ENCODE measurements around the gene KLHL5.

The KLHL5 gene

GRCh38 chr4:39037941-39038340 lies 24.1 kb upstream of the KLHL5 start:
- no peak for DNase-seq (ENCODE audit: low read depth, low spot score)
- Histone ChIP-seq H3K36me3 (ENCODE audit: insufficient read depth, low read length) (no peaks in the 10 kb centered on the region), H3K27ac (peak overlapping the region; percentile 13; the same call in 1 of the 2 replicates), H3K4me3 (no peak overlapping the region), H3K9me3 (ENCODE audit: low read depth, low read length) (no peaks in the 10 kb centered on the region), H3K9ac (ENCODE audit: insufficient read length) (no peak overlapping the region)
- TF ChIP-seq POLR2AphosphoS5 (IDR thresholded peaks at IDR 0.05; ENCODE audit: borderline replicate concordance, low read depth, low read length), result no peak
- no peak for TF ChIP-seq EZH2 (IDR thresholded peaks at IDR 0.05)

GRCh38 chr4:39039108-39039507 lies 22.9 kb upstream of the KLHL5 start:
- DNase-seq (ENCODE audit: low read depth, low spot score), result no peak
- H3K9ac ChIP-seq (ENCODE audit: insufficient read length), result no peak overlapping the region
- no peaks in the 10 kb centered on the region for H3K9me3 ChIP-seq (ENCODE audit: low read depth, low read length)
- no peaks in the 10 kb centered on the region for H3K36me3 ChIP-seq (ENCODE audit: insufficient read depth, low read length)
- TF ChIP-seq EZH2 (IDR thresholded peaks at IDR 0.05), result no peak
- no peak for TF ChIP-seq POLR2AphosphoS5 (IDR thresholded peaks at IDR 0.05; ENCODE audit: borderline replicate concordance, low read depth, low read length)
- no peak for TF ChIP-seq FOXP2 (optimal IDR thresholded peaks at IDR 0.05; ENCODE audit: control extremely low read depth, extremely low read length, insufficient read depth)
- no peak overlapping the region for H3K27ac ChIP-seq
- H3K4me3 ChIP-seq, result no peak overlapping the region

- DNase-seq (ENCODE audit: low read depth, low spot score), result no peak
- Histone ChIP-seq H3K36me3 (ENCODE audit: insufficient read depth, low read length) (no peaks in the 10 kb centered on the region), H3K9ac (ENCODE audit: insufficient read length) (no peak overlapping the region), H3K9me3 (ENCODE audit: low read depth, low read length) (no peaks in the 10 kb centered on the region), H3K4me3 (no peak overlapping the region), H3K27ac (no peak overlapping the region)
- TF ChIP-seq FOXP2 (optimal IDR thresholded peaks at IDR 0.05; ENCODE audit: control extremely low read depth, extremely low read length, insufficient read depth) (no peak), POLR2AphosphoS5 (IDR thresholded peaks at IDR 0.05; ENCODE audit: borderline replicate concordance, low read depth, low read length) (no peak), EZH2 (IDR thresholded peaks at IDR 0.05) (no peak)
These were observed 19.7 kb upstream of the KLHL5 start for GRCh38 chr4:39042366-39042765.

- DNase-seq (ENCODE audit: low read depth, low spot score), result no peak
These were observed 18.8 kb upstream of the KLHL5 start for GRCh38 chr4:39043058-39043860.

GRCh38 chr4:39043861-39044363 lies 18.1 kb upstream of the KLHL5 start:
- peak overlapping the region; percentile 77 for H3K4me3 ChIP-seq
- H3K9me3 ChIP-seq (ENCODE audit: low read depth, low read length), result no peaks in the 10 kb centered on the region
- TF ChIP-seq EZH2 (IDR thresholded peaks at IDR 0.05) (no peak), POLR2AphosphoS5 (IDR thresholded peaks at IDR 0.05; ENCODE audit: borderline replicate concordance, low read depth, low read length) (no peak), FOXP2 (optimal IDR thresholded peaks at IDR 0.05; ENCODE audit: control extremely low read depth, extremely low read length, insufficient read depth) (no peak)
- no peak overlapping the region for H3K27ac ChIP-seq
- DNase-seq (ENCODE audit: low read depth, low spot score), result no peak
- H3K9ac ChIP-seq (ENCODE audit: insufficient read length), result peak overlapping the region; percentile 57
- H3K36me3 ChIP-seq (ENCODE audit: insufficient read depth, low read length), result no peaks in the 10 kb centered on the region

More at GRCh38 chr4:39043058-39043860, 18.8 kb upstream of the KLHL5 start:
- Histone ChIP-seq H3K9ac (ENCODE audit: insufficient read length) (no peak overlapping the region), H3K9me3 (ENCODE audit: low read depth, low read length) (no peaks in the 10 kb centered on the region), H3K4me3 (no peak overlapping the region), H3K27ac (no peak overlapping the region), H3K36me3 (ENCODE audit: insufficient read depth, low read length) (no peaks in the 10 kb centered on the region)
- TF ChIP-seq EZH2 (IDR thresholded peaks at IDR 0.05) (no peak), FOXP2 (optimal IDR thresholded peaks at IDR 0.05; ENCODE audit: control extremely low read depth, extremely low read length, insufficient read depth) (no peak), POLR2AphosphoS5 (IDR thresholded peaks at IDR 0.05; ENCODE audit: borderline replicate concordance, low read depth, low read length) (no peak)

GRCh38 chr4:39044364-39044955 lies 17.6 kb upstream of the KLHL5 start:
- no peak overlapping the region for H3K27ac ChIP-seq
- DNase-seq (ENCODE audit: low read depth, low spot score), result no peak
- no peaks in the 10 kb centered on the region for H3K36me3 ChIP-seq (ENCODE audit: insufficient read depth, low read length)
- H3K9me3 ChIP-seq (ENCODE audit: low read depth, low read length), result no peaks in the 10 kb centered on the region
- peak overlapping the region; percentile 77 for H3K4me3 ChIP-seq
- peak overlapping the region; percentile 57 for H3K9ac ChIP-seq (ENCODE audit: insufficient read length)
- TF ChIP-seq FOXP2 (optimal IDR thresholded peaks at IDR 0.05; ENCODE audit: control extremely low read depth, extremely low read length, insufficient read depth) (no peak), POLR2AphosphoS5 (IDR thresholded peaks at IDR 0.05; ENCODE audit: borderline replicate concordance, low read depth, low read length) (no peak), EZH2 (IDR thresholded peaks at IDR 0.05) (no peak)

- Histone ChIP-seq H3K27ac (no peak overlapping the region), H3K36me3 (ENCODE audit: insufficient read depth, low read length) (no peaks in the 10 kb centered on the region)
- DNase-seq (ENCODE audit: low read depth, low spot score), result no peak
These were observed 16.8 kb upstream of the KLHL5 start for GRCh38 chr4:39044956-39045826.

GRCh38 chr4:39045827-39046221 lies 16.2 kb upstream of the KLHL5 start:
- DNase-seq (ENCODE audit: low read depth, low spot score), result no peak
- Histone ChIP-seq H3K36me3 (ENCODE audit: insufficient read depth, low read length) (no peaks in the 10 kb centered on the region), H3K9me3 (ENCODE audit: low read depth, low read length) (no peaks in the 10 kb centered on the region), H3K9ac (ENCODE audit: insufficient read length) (no peak overlapping the region), H3K27ac (no peak overlapping the region), H3K4me3 (peak overlapping the region; percentile 77; the same call in 1 of the 2 replicates)
- TF ChIP-seq EZH2 (IDR thresholded peaks at IDR 0.05) (no peak), FOXP2 (optimal IDR thresholded peaks at IDR 0.05; ENCODE audit: control extremely low read depth, extremely low read length, insufficient read depth) (no peak), POLR2AphosphoS5 (IDR thresholded peaks at IDR 0.05; ENCODE audit: borderline replicate concordance, low read depth, low read length) (no peak)

More at GRCh38 chr4:39044956-39045826, 16.8 kb upstream of the KLHL5 start:
- H3K4me3 ChIP-seq, result peak overlapping the region; percentile 77
- H3K9ac ChIP-seq (ENCODE audit: insufficient read length), result no peak overlapping the region
- TF ChIP-seq POLR2AphosphoS5 (IDR thresholded peaks at IDR 0.05; ENCODE audit: borderline replicate concordance, low read depth, low read length) (no peak), FOXP2 (optimal IDR thresholded peaks at IDR 0.05; ENCODE audit: control extremely low read depth, extremely low read length, insufficient read depth) (no peak), EZH2 (IDR thresholded peaks at IDR 0.05) (no peak)
- no peaks in the 10 kb centered on the region for H3K9me3 ChIP-seq (ENCODE audit: low read depth, low read length)
